ENCODE data around the gene OPN4. TPM values are rescaled to one million over a fixed set of nuclear protein-coding genes. Genes with fewer than 3 reads are reported as not detected.

Gene OPN4
- total RNA-seq, 1 donor from 2014 or later = not detected

DNA sequence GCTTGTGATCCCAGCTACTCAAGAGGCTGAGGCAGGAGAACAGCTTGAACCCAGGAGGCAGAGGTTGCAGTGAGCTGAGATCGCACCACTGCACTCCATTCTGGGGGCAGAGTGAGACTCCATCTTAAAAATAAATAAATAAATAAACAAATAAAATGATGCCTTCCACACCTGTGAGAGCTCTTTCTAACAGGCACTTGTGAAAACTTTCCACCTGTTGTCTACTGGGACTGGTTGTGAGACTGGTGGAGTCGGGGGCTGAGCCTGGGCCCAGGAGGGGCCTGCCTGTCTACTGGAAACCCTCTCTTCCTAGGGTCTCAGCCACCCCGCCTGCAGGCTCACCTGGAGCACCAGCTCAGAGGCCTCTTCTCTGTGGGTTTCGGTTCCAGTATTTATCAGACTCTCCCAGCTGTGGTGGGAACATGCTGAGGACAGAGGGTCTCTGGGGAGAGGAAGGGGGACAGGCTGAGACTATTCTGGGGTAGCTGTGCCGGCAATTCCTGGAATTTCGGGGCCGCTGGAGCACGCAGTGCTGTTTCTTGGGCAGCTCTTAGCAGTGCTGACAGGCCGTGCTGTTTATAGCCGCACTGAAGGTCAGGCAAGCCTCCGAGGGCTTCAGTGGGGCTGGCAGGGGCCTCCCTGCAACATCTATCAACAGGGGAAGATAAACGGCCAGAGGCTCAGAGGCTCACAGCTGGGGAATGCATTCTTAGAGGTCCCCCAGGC lies 17.8 kb downstream of the OPN4 start:
- Histone ChIP-seq H3K9me3 (no peaks in the 10 kb centered on the region), H3K4me1 (no peaks in the 10 kb centered on the region), H3K36me3 (no peaks in the 10 kb centered on the region), H3K27me3 (no peaks in the 10 kb centered on the region), H3K27ac (no peak overlapping the region), H3K4me3 (no peak overlapping the region)
- TF ChIP-seq, protein P1, sequence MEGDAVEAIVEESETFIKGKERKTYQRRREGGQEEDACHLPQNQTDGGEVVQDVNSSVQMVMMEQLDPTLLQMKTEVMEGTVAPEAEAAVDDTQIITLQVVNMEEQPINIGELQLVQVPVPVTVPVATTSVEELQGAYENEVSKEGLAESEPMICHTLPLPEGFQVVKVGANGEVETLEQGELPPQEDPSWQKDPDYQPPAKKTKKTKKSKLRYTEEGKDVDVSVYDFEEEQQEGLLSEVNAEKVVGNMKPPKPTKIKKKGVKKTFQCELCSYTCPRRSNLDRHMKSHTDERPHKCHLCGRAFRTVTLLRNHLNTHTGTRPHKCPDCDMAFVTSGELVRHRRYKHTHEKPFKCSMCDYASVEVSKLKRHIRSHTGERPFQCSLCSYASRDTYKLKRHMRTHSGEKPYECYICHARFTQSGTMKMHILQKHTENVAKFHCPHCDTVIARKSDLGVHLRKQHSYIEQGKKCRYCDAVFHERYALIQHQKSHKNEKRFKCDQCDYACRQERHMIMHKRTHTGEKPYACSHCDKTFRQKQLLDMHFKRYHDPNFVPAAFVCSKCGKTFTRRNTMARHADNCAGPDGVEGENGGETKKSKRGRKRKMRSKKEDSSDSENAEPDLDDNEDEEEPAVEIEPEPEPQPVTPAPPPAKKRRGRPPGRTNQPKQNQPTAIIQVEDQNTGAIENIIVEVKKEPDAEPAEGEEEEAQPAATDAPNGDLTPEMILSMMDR (IDR thresholded peaks at IDR 0.05) = no peak
- no peak for ATAC-seq
- intact Hi-C loops (cut with DNase I) = no loop called here
- DNase-seq = no peak

GRCh38 chr10:86673216-86673826 lies 19.0 kb downstream of the OPN4 start:
- Histone ChIP-seq H3K9me3 (no peaks in the 10 kb centered on the region), H3K4me1 (no peaks in the 10 kb centered on the region), H3K4me3 (no peak overlapping the region), H3K27ac (no peak overlapping the region), H3K36me3 (no peaks in the 10 kb centered on the region), H3K27me3 (no peaks in the 10 kb centered on the region)
- TF ChIP-seq, protein P1 (IDR thresholded peaks at IDR 0.05) = no peak
- intact Hi-C loops (cut with DNase I) = no loop called here
- DNase-seq (no peak), ATAC-seq (no peak)

GRCh38 chr10:86673827-86674581 lies 19.7 kb downstream of the OPN4 start:
- DNase-seq = no peak
- intact Hi-C loops (cut with DNase I) = no loop called here

DNA sequence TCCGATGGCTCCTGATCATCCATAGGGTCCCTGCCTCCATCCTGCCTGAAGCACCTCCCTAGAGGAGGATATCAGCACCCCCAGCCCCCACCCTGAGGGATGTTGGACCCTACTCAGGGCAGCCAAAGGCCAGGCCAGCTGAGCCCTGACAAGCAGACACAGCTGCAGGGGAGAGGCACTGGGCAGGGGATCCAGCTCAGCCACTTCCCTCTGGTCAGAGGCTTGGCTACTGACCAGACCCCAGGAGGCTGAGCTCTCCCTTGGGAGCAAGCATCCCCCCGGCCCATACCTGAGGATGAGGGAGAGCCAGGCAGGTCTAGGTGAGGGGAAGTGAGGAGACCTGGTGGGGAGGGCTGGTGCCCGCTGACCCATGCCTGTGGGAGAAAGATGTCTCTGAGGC lies 20.6 kb downstream of the OPN4 start:
- H3K4me1 ChIP-seq = no peaks in the 10 kb centered on the region
- ATAC-seq = no peak
- no peak for DNase-seq
- no peaks in the 10 kb centered on the region for H3K27me3 ChIP-seq
- intact Hi-C loops (cut with DNase I) = no loop called here
- H3K27ac ChIP-seq = no peak overlapping the region
- H3K4me3 ChIP-seq = no peak overlapping the region
- TF ChIP-seq, protein P1 (IDR thresholded peaks at IDR 0.05) = no peak
- no peaks in the 10 kb centered on the region for H3K36me3 ChIP-seq
- no peaks in the 10 kb centered on the region for H3K9me3 ChIP-seq

More at GRCh38 chr10:86673827-86674581, 19.7 kb downstream of the OPN4 start:
- no peak overlapping the region for H3K27ac ChIP-seq
- ATAC-seq = no peak
- H3K9me3 ChIP-seq = no peaks in the 10 kb centered on the region
- no peaks in the 10 kb centered on the region for H3K4me1 ChIP-seq
- no peaks in the 10 kb centered on the region for H3K27me3 ChIP-seq
- H3K36me3 ChIP-seq = no peaks in the 10 kb centered on the region
- TF ChIP-seq, protein P1 (IDR thresholded peaks at IDR 0.05) = no peak
- H3K4me3 ChIP-seq = no peak overlapping the region

DNA sequence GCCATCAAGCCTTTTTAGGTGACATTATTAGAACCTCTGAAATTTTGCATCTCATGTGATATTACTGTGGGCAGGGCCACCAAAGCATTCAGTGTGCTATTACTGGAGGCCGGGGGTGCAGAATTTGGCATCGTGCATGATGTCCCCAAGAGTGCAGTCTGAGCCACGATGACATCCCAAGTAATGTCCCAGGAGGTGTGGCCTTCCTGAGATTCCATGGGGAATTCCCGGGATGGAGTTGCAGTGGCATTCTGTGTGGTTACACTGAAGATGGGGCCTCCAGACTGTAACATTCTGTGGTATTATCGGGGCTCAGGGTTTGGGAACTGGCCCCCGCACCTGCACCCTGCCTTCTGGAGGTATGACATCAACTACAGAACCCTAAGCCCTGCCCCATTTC lies 23.0 kb downstream of the OPN4 start:
- no peak overlapping the region for H3K27ac ChIP-seq
- H3K36me3 ChIP-seq = no peaks in the 10 kb centered on the region
- intact Hi-C loops (cut with DNase I) = no loop called here
- H3K9me3 ChIP-seq = no peaks in the 10 kb centered on the region
- H3K4me3 ChIP-seq = no peak overlapping the region
- H3K4me1 ChIP-seq = no peaks in the 10 kb centered on the region
- H3K27me3 ChIP-seq = no peaks in the 10 kb centered on the region
- no peak for DNase-seq
- ATAC-seq = no peak
- TF ChIP-seq, protein P1 (IDR thresholded peaks at IDR 0.05) = no peak

All from upper lobe of right lung (tissue), 1 donor.